MCF 10A (cell line): ENCODE data around the gene TREM1. TPM values are rescaled to one million over a fixed set of nuclear protein-coding genes. Genes with fewer than 3 reads are reported as not detected.

ENCODE experiments used
- BruUV-seq: library from RNA; stranded (reverse); fragments of 400-500 nt; replicated peaks from 2 replicates; lab custom pipeline; 2021; lab: Mats Ljungman, UMichigan
- CTCF ChIA-PET: fragments of 300-600 bp; sonication (Branson Sonifier 250); formaldehyde crosslinking; extraction: SDS; loops from one replicate; lab custom pipeline; 2021; ENCODE audit warnings: antibody characterized with exemption, inconsistent platforms; lab: Yijun Ruan, JAX
- POLR2A ChIA-PET: fragments of 300-600, 350-650 bp; sonication (Branson Sonifier 250); formaldehyde crosslinking; extraction: SDS; loops from one replicate; lab custom pipeline; 2020; ENCODE audit warnings: antibody characterized with exemption, inconsistent platforms; lab: Yijun Ruan, JAX
- DNase-seq: peaks from one replicate; pipeline ENCODE4 v3.0.0-alpha.2; 2018; ENCODE audit not compliant: unreplicated experiment
- H3K27ac Mint-ChIP-seq: one replicate; pipeline ENCODE4 v1.8.0; 2022; ENCODE audit warnings: mild to moderate bottlenecking, low read depth, mixed read lengths; ENCODE audit not compliant: unreplicated experiment
- H3K27me3 Mint-ChIP-seq: one replicate; pipeline ENCODE4 v1.8.0; 2022; ENCODE audit warnings: mixed read lengths; ENCODE audit not compliant: insufficient read depth, unreplicated experiment
- H3K36me3 Mint-ChIP-seq: one replicate; pipeline ENCODE4 v1.8.0; 2022; ENCODE audit warnings: mild to moderate bottlenecking, moderate library complexity, mixed read lengths; ENCODE audit not compliant: insufficient read depth, unreplicated experiment
- H3K4me1 Mint-ChIP-seq: one replicate; pipeline ENCODE4 v1.8.0; 2022; ENCODE audit warnings: mixed read lengths; ENCODE audit not compliant: insufficient read depth, unreplicated experiment
- H3K4me3 Mint-ChIP-seq: one replicate; pipeline ENCODE4 v1.8.0; 2022; ENCODE audit warnings: mild to moderate bottlenecking, moderate library complexity, mixed read lengths; ENCODE audit not compliant: unreplicated experiment
- H3K9me3 Mint-ChIP-seq: one replicate; pipeline ENCODE4 v1.8.0; 2022; ENCODE audit warnings: mixed read lengths; ENCODE audit not compliant: unreplicated experiment
- intact Hi-C: fragments of 100-400 bp; cut with micrococcal nuclease; formaldehyde crosslinking; loops from 2 replicates; pipeline ENCODE4 v1.14.1; 2022
- total RNA-seq: library from RNA; stranded (reverse); gene quantifications from 2 replicates; pipeline ENCODE4 v1.2.3, GENCODE V29; 2022
- TF ChIP-seq, protein P1 (sequence below): fragments of 200-600 bp; IDR thresholded peaks from one replicate; pipeline ENCODE4 v1.8.0; 2022; ENCODE audit warnings: antibody characterized with exemption, mild to moderate bottlenecking; ENCODE audit not compliant: unreplicated experiment

The TREM1 gene
- total RNA-seq, 1 experiment from 2014 or later, result 9.9 TPM

DNA sequence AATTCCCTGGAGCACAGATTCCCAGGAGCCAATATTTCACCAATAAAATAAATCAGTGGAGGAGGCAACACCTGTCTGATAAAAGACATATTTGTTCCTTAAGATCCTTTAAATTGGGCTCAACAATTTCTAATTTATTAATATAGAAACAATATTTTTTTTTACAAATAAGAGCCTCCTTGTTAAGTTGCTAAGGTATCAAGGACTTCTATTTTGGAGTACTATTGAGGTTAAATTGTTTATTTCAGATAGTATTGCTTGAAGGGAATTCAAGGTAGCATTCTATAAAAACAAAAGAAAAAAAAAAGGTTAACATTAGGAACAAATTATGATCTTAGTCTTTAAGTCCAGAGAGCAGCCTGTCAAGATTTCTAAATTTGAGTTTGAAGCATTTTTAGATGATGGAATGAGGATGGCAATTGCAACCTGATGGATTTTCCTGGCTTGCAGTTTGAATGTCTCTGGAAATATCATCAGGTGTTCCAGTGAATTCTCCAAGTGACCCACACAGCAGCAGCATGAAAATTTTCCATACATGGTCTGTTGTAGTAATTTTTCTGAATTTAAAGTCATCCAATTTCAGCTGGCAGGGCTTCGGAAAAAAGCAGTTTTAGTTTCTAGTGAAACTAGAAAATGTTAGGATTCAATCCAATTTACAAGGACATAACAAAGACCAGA lies 29.6 kb upstream of the TREM1 start:
- no peak for DNase-seq
- no peaks in the 10 kb centered on the region for H3K9me3 Mint-ChIP-seq
- no TSS peak for BruUV-seq
- TF ChIP-seq, protein P1, sequence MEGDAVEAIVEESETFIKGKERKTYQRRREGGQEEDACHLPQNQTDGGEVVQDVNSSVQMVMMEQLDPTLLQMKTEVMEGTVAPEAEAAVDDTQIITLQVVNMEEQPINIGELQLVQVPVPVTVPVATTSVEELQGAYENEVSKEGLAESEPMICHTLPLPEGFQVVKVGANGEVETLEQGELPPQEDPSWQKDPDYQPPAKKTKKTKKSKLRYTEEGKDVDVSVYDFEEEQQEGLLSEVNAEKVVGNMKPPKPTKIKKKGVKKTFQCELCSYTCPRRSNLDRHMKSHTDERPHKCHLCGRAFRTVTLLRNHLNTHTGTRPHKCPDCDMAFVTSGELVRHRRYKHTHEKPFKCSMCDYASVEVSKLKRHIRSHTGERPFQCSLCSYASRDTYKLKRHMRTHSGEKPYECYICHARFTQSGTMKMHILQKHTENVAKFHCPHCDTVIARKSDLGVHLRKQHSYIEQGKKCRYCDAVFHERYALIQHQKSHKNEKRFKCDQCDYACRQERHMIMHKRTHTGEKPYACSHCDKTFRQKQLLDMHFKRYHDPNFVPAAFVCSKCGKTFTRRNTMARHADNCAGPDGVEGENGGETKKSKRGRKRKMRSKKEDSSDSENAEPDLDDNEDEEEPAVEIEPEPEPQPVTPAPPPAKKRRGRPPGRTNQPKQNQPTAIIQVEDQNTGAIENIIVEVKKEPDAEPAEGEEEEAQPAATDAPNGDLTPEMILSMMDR, result no peak
- peaks cover 17% of the 10 kb centered on the region for H3K4me1 Mint-ChIP-seq
- H3K36me3 Mint-ChIP-seq, result no peaks in the 10 kb centered on the region
- intact Hi-C loops, result no loop called here
- H3K27ac Mint-ChIP-seq, result no peak overlapping the region
- peaks cover 77% of the 10 kb centered on the region for H3K27me3 Mint-ChIP-seq
- no peak overlapping the region for H3K4me3 Mint-ChIP-seq
- ChIA-PET POLR2A (no interaction called here), CTCF (interaction anchor here (1.2 kb wide), 3 partner anchors 9 to 1868 kb away, joined by 3 to 4 read pairs (median 4); no protein-coding TSS in a partner anchor)

DNA sequence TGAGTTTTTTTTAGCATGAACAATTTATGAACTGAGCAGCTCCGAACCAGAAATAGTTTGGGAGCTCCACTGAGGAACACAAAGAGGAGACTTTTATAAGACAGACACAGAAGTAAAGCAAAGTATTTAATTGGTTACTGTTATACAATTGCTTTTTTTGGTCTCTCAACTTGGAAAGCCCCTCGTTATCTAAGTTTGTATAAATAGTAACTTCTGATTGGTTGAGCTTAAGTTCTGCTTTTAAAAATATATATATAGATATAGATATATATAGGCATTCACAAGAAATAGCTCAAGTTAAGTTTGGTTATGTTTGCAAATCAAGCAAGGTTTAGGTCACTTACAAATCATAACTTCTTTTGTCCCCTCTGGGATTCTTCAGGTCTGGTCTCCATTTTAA lies 28.7 kb upstream of the TREM1 start:
- H3K27ac Mint-ChIP-seq, result no peak overlapping the region
- TF ChIP-seq, protein P1, result no peak
- BruUV-seq, result no TSS peak
- POLR2A ChIA-PET, result no interaction called here
- H3K4me1 Mint-ChIP-seq, result peaks cover 14% of the 10 kb centered on the region
- no peak overlapping the region for H3K4me3 Mint-ChIP-seq
- CTCF ChIA-PET, result interaction anchor here (0.6 to 1.2 kb wide), 4 partner anchors 8 to 1867 kb away, joined by 3 to 4 read pairs (median 4); no protein-coding TSS in a partner anchor
- intact Hi-C loops, result no loop called here
- no peaks in the 10 kb centered on the region for H3K9me3 Mint-ChIP-seq
- no peak for DNase-seq
- H3K36me3 Mint-ChIP-seq, result no peaks in the 10 kb centered on the region
- peaks cover 78% of the 10 kb centered on the region for H3K27me3 Mint-ChIP-seq

DNA sequence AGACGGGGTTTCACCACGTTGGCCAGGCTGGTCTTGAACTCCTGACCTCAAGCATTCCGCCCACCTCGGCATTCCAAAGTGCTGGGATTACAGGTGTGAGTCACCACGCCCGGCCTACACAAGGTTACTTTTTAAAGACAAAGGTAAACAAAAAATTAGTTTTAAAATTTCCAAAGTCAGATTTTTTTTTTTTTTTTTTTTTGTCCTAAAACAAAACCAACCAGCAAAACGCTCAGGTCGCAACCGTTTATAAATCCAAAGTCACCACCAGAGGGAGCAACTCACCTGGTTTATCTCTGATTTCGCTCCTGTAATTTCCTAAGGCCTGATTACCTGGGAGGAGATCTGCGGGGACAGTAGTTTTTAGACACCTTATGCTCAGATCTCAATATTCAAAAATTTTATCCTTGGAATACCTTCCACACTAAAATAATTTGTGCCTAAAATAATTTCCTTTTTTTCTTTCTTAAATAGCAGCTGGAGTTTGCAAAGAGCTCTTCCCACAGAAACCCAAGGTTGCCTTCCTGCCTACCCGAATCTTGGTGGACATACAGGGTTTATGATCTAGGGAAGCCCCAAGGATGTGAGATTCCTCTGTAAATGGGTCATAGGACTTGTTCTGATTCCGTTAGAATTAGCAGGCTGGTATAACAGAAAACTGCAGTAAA lies 19.8 kb upstream of the TREM1 start:
- ChIA-PET CTCF (interaction anchor here (0.6 to 8.9 kb wide), 23 partner anchors 9 to 1478 kb away, joined by 3 to 113 read pairs (median 4); no protein-coding TSS in a partner anchor), POLR2A (interaction anchor here (0.7 to 1.0 kb wide), 2 partner anchors 12 to 14 kb away, joined by 3 read pairs; no protein-coding TSS in a partner anchor)
- intact Hi-C loops, result loop anchor here (1.0 kb wide), 1 partner anchor 12 kb away; no protein-coding TSS in a partner anchor
- Mint-ChIP-seq H3K27ac (no peak overlapping the region), H3K27me3 (peaks cover 62% of the 10 kb centered on the region), H3K4me3 (no peak overlapping the region), H3K9me3 (no peaks in the 10 kb centered on the region), H3K4me1 (no peaks in the 10 kb centered on the region), H3K36me3 (no peaks in the 10 kb centered on the region)
- no TSS peak for BruUV-seq
- peak; percentile 72 for DNase-seq
- TF ChIP-seq, protein P1, result peak; percentile 49

DNA sequence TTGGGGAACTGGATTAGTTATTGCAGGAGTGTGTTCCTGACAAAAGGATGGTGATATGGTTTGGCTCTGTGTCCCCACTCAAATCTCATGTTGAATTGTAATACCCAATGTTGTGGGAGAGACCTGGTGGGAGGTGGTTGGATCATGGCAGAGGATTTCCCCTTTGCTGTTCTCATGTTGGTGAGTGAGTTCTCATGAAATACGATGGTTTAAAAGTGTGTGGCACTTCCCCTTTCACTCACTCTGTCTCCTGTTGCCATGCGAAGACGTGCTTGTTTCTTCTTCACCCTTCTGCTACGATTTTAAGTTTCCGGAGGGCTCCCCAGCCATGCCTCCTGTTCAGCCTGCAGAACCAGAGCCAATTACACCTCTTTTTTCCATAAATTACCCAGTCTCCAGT lies 16.2 kb upstream of the TREM1 start:
- no peak for DNase-seq
- H3K4me3 Mint-ChIP-seq, result no peak overlapping the region
- peaks cover 79% of the 10 kb centered on the region for H3K27me3 Mint-ChIP-seq
- intact Hi-C loops, result no loop called here
- no peak overlapping the region for H3K27ac Mint-ChIP-seq
- H3K9me3 Mint-ChIP-seq, result peaks cover 11% of the 10 kb centered on the region
- no TSS peak for BruUV-seq
- POLR2A ChIA-PET, result no interaction called here
- CTCF ChIA-PET, result no interaction called here
- no peaks in the 10 kb centered on the region for H3K4me1 Mint-ChIP-seq
- no peaks in the 10 kb centered on the region for H3K36me3 Mint-ChIP-seq
- TF ChIP-seq, protein P1, result no peak
